ENCODE data around the gene LMCD1.

LMCD1 gene

GRCh38 chr3:8561370-8561769, 59.7 kb downstream of the LMCD1 start:
- DNase-seq (ENCODE audit: low spot score): no peak

GRCh38 chr3:8562081-8562595, 60.5 kb downstream of the LMCD1 start:
- no peak for DNase-seq (ENCODE audit: low spot score)

DNA sequence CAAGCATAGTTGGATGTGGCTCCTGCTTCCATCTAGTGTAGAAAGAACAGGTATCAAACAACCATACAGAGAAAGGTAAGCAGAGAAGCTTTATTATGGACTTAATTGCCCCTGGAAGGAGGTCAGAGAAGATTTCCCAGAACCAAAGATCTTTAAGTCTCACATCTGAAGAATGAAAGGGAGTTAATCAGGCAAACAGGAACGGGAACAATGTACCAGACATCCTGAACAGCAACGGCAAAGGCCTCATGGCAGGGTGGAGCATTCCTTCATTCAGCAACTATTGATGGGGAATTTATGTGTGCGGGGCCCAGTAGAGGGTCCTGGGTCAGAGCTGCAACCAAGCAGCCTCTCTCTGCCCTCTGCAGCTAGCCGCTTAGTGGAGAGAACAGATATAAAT, 61.5 kb downstream of the LMCD1 start:
- no peak for DNase-seq (ENCODE audit: low spot score)

DNA sequence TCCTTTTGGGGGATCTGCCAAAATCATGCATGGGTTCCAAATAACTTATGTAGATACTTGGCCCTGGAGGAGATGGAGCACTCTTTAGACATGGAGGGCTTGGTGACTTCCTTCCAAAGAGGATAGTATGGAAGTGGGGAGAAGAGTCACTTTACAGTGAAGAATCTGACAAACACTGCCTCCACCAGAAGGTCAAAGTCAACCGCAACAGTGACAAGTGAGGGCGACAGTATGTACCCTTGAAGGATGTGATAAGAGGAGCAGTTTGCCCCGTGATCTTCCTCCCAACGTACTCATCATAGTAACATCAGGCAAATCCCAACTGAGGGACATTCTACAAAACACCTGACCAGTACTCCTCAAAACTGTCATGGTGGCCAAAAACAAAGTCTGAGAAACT, 62.0 kb downstream of the LMCD1 start:
- no peak for DNase-seq (ENCODE audit: low spot score)

DNA sequence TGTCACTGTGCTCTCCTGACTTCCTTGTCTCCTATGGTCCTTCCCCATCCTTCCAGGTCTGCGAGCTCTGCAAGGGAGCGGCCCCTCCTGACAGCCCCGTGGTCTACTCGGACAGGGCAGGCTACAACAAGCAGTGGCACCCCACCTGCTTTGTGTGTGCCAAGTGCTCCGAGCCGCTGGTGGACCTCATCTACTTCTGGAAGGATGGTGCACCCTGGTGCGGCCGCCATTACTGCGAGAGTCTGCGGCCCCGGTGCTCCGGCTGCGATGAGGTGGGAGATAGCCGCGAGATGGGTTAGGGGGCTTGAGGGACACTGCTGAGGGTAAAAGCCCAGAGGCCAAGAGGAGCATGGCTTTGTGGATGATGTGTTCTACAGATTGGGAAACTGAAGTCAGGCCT, 63.8 kb downstream of the LMCD1 start:
- no peak for DNase-seq (ENCODE audit: low spot score)

- DNase-seq (ENCODE audit: low spot score): no peak
These were observed 66.4 kb downstream of the LMCD1 start for GRCh38 chr3:8567784-8568575.

DNA sequence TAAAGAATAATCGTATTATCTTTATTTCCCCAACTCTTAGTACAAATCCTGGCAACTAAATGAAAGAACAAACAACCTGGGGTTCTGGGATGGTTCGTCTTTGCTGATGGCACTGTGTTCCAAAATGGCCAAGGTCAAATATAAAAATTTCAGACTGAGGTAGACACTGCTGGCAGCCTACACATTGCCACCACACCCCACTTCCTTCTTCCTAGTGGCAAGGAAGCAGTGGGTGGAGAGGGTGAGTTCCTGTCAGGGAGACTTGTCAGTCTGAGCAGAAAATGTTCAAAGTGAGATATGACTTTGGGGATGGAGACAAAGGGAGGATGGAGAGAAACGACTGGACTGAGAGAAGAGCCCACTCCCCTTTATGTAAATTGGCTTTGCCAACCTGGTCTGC, 69.6 kb downstream of the LMCD1 start:
- no peak for DNase-seq (ENCODE audit: low spot score)

DNA sequence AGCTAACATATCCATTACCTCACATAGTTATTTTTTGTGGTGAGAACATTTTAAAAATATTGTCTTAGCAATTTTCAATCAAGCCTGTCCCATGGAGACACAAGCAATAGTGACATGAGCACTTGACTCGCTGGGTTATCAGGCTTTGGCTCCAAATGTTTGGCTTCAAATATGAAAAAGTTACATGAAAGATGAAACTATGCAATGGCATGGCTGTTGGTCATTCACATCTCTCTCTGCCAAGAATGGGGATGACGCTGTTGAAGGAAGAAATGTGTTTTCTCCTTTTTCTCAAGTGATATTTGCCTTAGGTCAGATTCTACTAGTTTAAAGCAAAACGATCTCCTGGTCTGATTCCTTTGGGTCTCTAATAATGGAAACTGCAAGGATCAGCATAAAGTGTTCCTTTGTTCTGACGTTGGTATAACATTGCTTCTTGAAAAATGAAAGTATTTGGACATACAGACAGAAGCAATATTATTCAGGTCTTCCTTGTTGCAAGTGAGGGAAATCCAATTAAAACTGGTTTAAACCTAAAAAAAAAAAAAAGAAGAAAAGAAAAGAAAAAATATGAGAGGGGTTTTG, 71.8 kb downstream of the LMCD1 start:
- no peak for DNase-seq (ENCODE audit: low spot score)

- DNase-seq (ENCODE audit: low spot score): no peak
These were observed 72.5 kb downstream of the LMCD1 start for GRCh38 chr3:8574040-8574669.

- no peak for DNase-seq (ENCODE audit: low spot score)
These were observed 73.2 kb downstream of the LMCD1 start for GRCh38 chr3:8574670-8575322.

DNA sequence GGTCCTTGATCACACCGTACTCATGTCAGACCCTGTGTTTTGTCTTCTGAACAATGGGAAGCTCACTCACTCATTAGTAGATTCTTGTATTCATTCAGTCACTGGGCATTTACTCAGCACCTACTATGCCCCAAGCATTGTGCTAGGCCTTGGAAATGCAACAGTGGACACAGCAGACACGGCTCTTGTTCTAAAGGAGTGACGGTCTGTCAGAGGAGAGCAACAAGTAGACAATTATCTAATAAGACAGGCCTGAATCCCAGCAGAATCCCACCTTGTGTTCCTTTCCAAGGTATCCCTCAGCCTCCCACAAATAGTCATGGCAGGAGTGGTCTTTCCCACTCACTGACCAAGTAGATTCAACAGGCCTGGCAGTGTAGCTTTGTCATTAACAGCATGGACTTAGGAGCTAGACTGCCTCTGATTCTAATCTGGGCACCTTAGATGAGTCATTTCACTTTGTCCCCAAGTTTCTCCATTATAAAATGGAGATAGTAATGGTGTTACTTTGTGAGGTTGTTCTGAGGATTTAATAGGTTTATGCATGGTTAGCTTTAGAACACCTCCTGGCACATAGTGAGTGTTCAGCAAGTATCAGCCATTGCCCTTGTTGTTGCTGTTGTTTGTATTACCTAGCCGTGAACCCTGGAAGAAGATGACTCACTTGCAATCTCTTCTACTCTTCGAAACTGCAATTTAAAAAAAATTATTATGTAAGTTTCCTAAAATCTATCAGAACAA, 73.9 kb downstream of the LMCD1 start:
- peak; percentile 13 for DNase-seq (ENCODE audit: low spot score)

DNA sequence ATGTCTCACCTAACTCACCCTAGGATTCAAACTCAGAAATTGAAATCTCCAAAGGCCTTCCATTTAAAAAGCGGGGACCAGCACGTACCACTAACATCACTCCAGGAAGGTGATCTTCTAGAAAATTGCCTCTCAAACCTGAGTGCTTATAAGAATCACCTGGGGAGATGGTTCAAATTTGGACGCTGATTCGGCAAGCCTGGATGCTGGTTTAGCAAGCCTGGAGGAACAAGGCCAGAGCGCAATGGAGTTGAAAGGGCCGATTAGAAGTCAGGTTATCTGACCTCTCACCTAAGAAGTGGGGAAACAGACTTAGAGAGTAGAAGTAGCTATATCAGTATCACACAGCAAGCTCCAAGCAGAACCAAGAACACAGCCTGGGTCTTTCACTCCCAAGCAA, 74.8 kb downstream of the LMCD1 start:
- no peak for DNase-seq (ENCODE audit: low spot score)

- peak; percentile 69 for DNase-seq (ENCODE audit: low spot score)
These were observed 75.4 kb downstream of the LMCD1 start for GRCh38 chr3:8576841-8577571.

DNA sequence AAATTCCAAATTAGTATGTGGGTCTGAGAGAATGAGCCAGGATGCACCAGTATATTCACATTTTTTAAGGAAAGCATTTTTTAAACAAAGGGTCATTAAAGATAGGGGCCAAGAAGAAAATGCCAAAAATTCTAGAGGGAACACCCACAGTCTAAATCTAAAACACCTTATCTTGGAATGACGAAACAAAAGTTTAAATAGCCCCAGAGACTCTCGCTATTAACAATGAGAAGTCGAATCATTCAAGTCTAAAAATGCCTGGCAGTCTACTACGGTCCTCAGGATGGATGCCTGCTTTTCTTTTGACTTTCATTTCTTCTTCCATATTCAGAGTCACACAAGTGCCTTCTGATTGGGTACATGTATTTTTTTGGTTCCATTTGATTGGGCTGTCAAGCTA, 76.7 kb downstream of the LMCD1 start:
- DNase-seq (ENCODE audit: low spot score): no peak

DNA sequence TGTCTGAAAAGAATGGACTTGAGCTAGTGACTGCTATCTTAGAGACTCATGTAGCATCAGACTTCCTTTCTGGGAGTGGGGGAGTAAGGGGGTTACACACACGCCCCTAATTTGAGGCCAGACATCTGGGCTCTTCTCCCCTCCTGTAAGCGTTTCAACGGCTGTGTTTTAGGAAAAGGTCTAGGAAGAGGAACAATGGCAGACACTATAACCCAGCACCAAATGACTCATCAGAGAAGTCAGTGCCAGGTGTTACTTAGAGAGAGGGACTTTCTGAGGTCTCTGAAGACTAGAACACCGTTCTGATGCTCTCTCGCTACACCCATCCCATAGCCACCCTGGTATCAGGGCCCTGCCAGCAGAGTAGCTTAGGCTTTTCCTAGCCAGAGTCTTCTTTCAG, 77.5 kb downstream of the LMCD1 start:
- no peak for DNase-seq (ENCODE audit: low spot score)

- no peak for DNase-seq (ENCODE audit: low spot score)
These were observed 78.3 kb downstream of the LMCD1 start for GRCh38 chr3:8579943-8580342.

DNA sequence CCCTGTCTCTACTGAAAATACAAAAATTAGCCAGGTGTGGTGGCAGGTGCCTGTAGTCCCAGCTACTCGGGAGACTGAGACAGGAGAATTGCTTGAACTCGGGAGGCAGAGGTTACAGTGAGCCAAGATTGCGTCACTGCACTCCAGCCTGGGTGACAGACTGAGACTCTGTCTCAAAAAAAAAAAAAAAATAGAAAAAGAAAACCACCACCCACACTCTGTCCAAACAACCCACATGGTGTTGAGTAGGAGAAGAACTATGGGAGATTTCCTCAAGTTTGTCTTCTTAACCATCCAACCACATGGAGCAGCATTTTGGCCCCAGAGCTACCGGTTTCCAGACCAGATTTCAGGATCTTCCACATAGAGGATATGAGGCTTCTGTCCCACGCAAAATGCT, 78.8 kb downstream of the LMCD1 start:
- peak; percentile 40 for DNase-seq (ENCODE audit: low spot score)

GRCh38 chr3:8581373-8581772, 79.8 kb downstream of the LMCD1 start:
- no peak for DNase-seq (ENCODE audit: low spot score)

DNA sequence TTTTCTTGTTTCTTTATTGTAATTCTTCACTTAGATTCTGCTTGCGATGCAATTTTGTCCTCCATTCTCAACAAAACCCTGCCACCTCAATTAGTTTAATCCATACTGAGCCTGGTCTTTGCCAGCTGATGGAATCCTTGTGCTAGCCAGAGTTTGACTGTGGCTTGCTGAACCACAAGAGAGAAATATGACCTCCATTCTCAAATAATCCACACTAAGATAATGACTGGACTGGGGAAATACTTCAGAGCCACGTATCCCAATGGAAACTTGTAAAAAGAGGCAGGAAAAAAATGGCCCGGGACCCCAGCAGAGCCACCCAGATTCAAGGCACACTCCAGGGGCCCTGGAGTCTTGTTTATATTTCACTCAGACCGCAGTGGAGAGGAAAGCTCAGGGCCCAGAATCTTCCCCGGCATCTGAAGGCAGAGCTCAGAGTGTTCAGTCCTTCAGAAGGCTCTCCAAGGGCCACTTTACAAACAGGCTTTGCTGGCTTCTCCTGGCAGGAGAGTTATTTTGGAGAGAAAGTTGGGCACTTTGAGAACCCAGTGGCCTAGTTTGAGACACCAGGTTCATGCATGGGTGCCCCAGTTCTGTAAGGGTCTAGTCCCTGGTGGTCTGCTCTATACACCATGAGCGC, 80.3 kb downstream of the LMCD1 start:
- DNase-seq (ENCODE audit: low spot score): no peak

DNA sequence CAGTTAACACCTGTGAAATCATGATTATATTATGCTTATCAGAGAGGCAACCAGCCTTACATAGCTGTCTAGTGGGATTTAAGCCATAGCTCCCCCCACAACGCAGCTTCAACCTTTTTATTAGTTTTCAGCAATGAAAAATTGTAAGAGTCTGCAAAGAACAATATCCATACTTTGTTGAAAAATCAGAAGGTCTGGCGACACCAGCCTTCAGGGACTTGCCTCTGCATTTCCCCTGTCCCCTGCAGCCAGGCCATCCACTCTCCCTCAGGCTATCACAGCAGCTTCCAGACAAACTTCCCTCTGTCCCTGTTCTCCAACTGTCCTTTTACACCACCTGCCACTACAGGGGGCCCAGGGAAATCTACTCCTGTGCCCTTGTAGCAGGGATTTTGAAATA, 83.0 kb downstream of the LMCD1 start:
- DNase-seq (ENCODE audit: low spot score): no peak
